Left ventricle myocardium inferior (tissue), 1 donor: Measurements from ENCODE around the gene HNF1B. TPM values are rescaled to one million over a fixed set of nuclear protein-coding genes. Genes with fewer than 3 reads are reported as not detected.

Source experiments
- DNase-seq: peaks from one replicate; pipeline ENCODE4 v3.0.0-alpha.2; 2020
- H3K27ac ChIP-seq: fragments of 200-600 bp; replicated peaks from 2 replicates; pipeline ENCODE4 v1.8.0; 2021
- H3K27me3 ChIP-seq: fragments of 200-600 bp; 2 replicates; pipeline ENCODE4 v1.8.0; 2021; ENCODE audit warnings: low read depth
- H3K36me3 ChIP-seq: fragments of 200-600 bp; 2 replicates; pipeline ENCODE4 v1.8.0; 2021
- H3K4me1 ChIP-seq: fragments of 200-600 bp; 2 replicates; pipeline ENCODE4 v1.8.0; 2021
- H3K4me3 ChIP-seq: fragments of 200-600 bp; 2 replicates; pipeline ENCODE4 v1.8.0; 2021; ENCODE audit warnings: mild to moderate bottlenecking, moderate library complexity
- H3K9me3 ChIP-seq: fragments of 200-600 bp; replicated peaks from 2 replicates; pipeline ENCODE4 v1.8.0; 2021
- CTCF ChIP-seq: fragments of 200-600 bp; IDR thresholded peaks from 2 replicates; pipeline ENCODE4 v1.8.0; 2021; ENCODE audit warnings: antibody characterized with exemption, mild to moderate bottlenecking, borderline replicate concordance
- intact Hi-C: fragments of 100-400 bp; cut with micrococcal nuclease; formaldehyde crosslinking; loops from one replicate; pipeline ENCODE4 v1.11.0; 2022
- total RNA-seq: library from RNA; stranded (reverse); fragmentation: NEBNext Ultra II Directional; extraction: Animal tissue kit (Norgen Biotek cat#: 25700); gene quantifications from one replicate; pipeline ENCODE4 v1.2.1, GENCODE V29; 2021
- donor health status: DM: no; HTN: yes; CAD: no; lungs with severe emphysema.

HNF1B gene
- total RNA-seq, 1 donor from 2014 or later: not detected

- Histone ChIP-seq H3K9me3 (no peaks in the 10 kb centered on the region), H3K4me3 (no peak overlapping the region), H3K4me1 (no peaks in the 10 kb centered on the region), H3K27ac (no peak overlapping the region), H3K36me3 (no peaks in the 10 kb centered on the region), H3K27me3 (peaks cover 50% of the 10 kb centered on the region)
- intact Hi-C loops: no loop called here
- no peak for TF ChIP-seq CTCF
- no peak for DNase-seq
These were observed 38.4 kb downstream of the HNF1B start for GRCh38 chr17:37706446-37706845.

DNA sequence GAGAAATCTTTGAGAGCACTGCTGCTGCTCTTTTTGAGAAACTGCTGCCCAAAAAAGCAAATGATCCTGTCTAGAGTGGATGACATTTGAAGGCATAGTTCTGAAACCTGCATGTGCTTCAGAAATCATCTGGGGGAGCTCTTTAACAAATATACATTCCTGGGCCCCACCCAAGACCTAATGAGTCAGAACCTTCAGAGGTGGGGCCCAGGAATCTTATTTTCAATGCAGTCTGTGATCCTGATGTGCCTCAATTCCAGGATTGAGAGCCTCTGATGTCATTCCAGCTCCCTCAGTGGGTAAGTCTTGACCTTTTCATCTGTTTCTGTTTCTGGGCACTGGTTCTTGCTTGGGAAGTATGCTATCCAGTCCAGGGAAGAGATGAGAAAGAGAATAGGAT lies 42.3 kb downstream of the HNF1B start:
- no peaks in the 10 kb centered on the region for H3K9me3 ChIP-seq
- no peak for DNase-seq
- peaks cover 41% of the 10 kb centered on the region for H3K27me3 ChIP-seq
- H3K4me1 ChIP-seq: no peaks in the 10 kb centered on the region
- no peak for TF ChIP-seq CTCF
- H3K27ac ChIP-seq: no peak overlapping the region
- H3K4me3 ChIP-seq: no peak overlapping the region
- intact Hi-C loops: no loop called here
- H3K36me3 ChIP-seq: no peaks in the 10 kb centered on the region

- H3K27ac ChIP-seq: peak overlapping the region; percentile 18
- H3K27me3 ChIP-seq: peaks cover 38% of the 10 kb centered on the region
- no peak for DNase-seq
- no peaks in the 10 kb centered on the region for H3K4me1 ChIP-seq
- TF ChIP-seq CTCF: peak; percentile 66
- H3K4me3 ChIP-seq: no peak overlapping the region
- no peaks in the 10 kb centered on the region for H3K9me3 ChIP-seq
- H3K36me3 ChIP-seq: no peaks in the 10 kb centered on the region
- intact Hi-C loops: no loop called here
These were observed 43.4 kb downstream of the HNF1B start for GRCh38 chr17:37701496-37701898.

GRCh38 chr17:37700881-37701280 lies 44.0 kb downstream of the HNF1B start:
- Histone ChIP-seq H3K4me3 (no peak overlapping the region), H3K27ac (peak overlapping the region; percentile 18), H3K36me3 (no peaks in the 10 kb centered on the region), H3K27me3 (peaks cover 32% of the 10 kb centered on the region), H3K4me1 (no peaks in the 10 kb centered on the region), H3K9me3 (no peaks in the 10 kb centered on the region)
- peak; percentile 22 for DNase-seq
- intact Hi-C loops: no loop called here
- no peak for TF ChIP-seq CTCF

- no peaks in the 10 kb centered on the region for H3K36me3 ChIP-seq
- H3K4me3 ChIP-seq: no peak overlapping the region
- no peaks in the 10 kb centered on the region for H3K4me1 ChIP-seq
- DNase-seq: no peak
- intact Hi-C loops: loop anchor here (5.0 kb wide), 1 partner anchor 63 kb away; no protein-coding TSS in a partner anchor
- no peak for TF ChIP-seq CTCF
- H3K9me3 ChIP-seq: peaks cover 10% of the 10 kb centered on the region
- no peak overlapping the region for H3K27ac ChIP-seq
- H3K27me3 ChIP-seq: peaks cover 21% of the 10 kb centered on the region
These were observed 45.4 kb downstream of the HNF1B start for GRCh38 chr17:37699285-37699973.
